HAP-1 (cell line): ENCODE results near the gene DIP2C.
"Not testable (repeated sequence)": the region's sequence is repeated elsewhere in the genome, so short reads cannot be mapped to it uniquely, and the experiment has no call there.

Experiments
- DNase-seq, 2 experiments: peaks; one replicate each; pipeline ENCODE4 v3.0.0-alpha.2; 2016 to 2020; ENCODE audit warnings: low spot score in 2 of 2
- H3K27me3 ChIP-seq: fragments of 250-450 bp; sonication (Bioruptor Pico); 2 replicates; pipeline ENCODE4 v1.5.1; 2020; ENCODE audit warnings: low read depth, mild to moderate bottlenecking, moderate library complexity
- H3K36me3 ChIP-seq: fragments of 250-450 bp; sonication (Bioruptor Pico); replicated peaks from 2 replicates; pipeline ENCODE4 v1.5.1; 2020; ENCODE audit warnings: mild to moderate bottlenecking
- H3K4me1 ChIP-seq: fragments of 250-450 bp; sonication (Bioruptor Pico); 2 replicates; pipeline ENCODE4 v1.5.1; 2020; ENCODE audit warnings: mild to moderate bottlenecking
- H3K4me3 ChIP-seq: fragments of 250-450 bp; sonication (Bioruptor Pico); 2 replicates; pipeline ENCODE4 v1.5.1; 2020; ENCODE audit warnings: mild to moderate bottlenecking, moderate library complexity
- H3K9me3 ChIP-seq: fragments of 250-450 bp; sonication (Bioruptor Pico); 2 replicates; pipeline ENCODE4 v1.5.1; 2020; ENCODE audit warnings: mild to moderate bottlenecking, moderate library complexity
- in situ Hi-C: fragments of 300-500 bp; cut with MboI; formaldehyde crosslinking; loops from 3 replicates; pipeline ENCODE4 v1.14.3; 2020; ENCODE audit warnings: low sequenced_read_pairs, inconsistent platforms, mixed read lengths

Gene DIP2C

DNA sequence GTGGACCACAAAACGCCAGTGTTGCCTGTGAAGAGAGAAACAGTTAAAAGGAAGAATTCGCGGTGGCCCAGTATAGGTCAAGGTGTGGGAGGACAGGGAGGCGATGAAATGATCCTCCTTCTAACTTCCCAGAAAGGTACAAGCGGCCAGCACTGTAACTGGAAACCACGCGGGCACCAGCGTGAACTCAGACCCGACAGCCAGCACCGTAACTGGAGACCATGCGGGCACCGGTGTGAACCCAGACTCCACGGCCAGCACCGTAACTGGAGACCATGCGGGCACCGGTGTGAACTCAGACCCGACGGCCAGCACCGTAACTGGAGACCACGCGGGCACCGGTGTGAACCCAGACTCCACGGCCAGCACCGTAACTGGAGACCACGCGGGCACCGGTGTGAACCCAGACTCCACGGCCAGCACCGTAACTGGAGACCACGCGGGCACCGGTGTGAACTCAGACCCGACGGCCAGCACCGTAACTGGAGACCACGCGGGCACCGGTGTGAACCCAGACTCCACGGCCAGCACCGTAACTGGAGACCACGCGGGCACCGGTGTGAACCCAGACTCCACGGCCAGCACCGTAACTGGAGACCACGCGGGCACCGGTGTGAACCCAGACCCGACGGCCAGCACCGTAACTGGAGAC is 57.2 kb downstream of the DIP2C start:
- H3K27me3 ChIP-seq, DNase-seq, H3K4me1 ChIP-seq, H3K9me3 ChIP-seq, H3K4me3 ChIP-seq, in situ Hi-C loops, H3K36me3 ChIP-seq: not testable (repeated sequence)

DNA sequence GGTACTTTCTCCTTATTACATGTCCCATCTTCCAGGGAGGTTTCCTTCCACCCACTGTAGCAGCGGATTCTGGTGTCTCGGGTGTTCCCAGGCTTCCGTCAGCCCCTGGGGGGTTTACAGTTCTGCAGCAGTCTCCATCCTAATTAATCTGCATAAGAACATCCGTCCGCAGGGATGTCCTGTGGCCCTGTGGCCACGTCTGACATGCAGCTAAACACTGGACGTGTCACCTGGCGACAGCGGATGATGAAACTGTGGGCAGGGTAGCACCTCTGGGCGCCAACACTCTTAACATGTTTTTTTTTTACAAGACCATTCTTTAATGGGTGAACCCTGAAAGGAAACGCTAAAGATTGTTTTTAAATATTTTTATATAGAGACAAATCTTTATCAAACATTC is 58.2 kb downstream of the DIP2C start:
- in situ Hi-C loops: no loop called here
- no peak for DNase-seq

DNA sequence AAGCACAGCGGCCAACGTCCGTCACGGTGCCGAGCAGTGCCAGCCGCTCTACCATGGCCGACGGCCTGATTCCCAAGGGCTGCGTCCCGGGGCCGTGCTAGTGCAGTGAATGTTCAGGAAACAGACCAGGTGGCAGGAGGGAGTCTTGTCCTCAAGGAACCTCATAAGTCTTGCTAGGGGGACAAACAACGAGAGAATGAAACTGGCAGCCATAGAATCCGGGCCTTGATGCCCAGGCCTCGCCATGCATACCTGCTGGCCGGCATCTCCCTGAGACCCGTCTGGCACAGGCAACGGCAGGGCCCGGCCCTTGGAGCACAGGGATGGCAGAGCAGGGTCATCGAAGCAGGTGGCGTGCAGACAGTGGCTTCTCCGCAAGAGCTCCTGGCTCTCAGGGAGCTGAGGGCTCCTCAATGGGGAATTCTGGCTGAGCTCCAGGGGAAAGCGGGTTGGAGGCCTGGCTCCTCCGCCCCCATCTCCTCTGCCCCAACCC is 58.8 kb downstream of the DIP2C start:
- H3K9me3 ChIP-seq: no peaks in the 10 kb centered on the region
- no peak overlapping the region for H3K4me3 ChIP-seq
- in situ Hi-C loops: no loop called here
- H3K36me3 ChIP-seq: no peaks in the 10 kb centered on the region
- DNase-seq: no peak
- H3K27me3 ChIP-seq: no peaks in the 10 kb centered on the region
- H3K4me1 ChIP-seq: no peaks in the 10 kb centered on the region

More for the DNA sequence above, 58.2 kb downstream of the DIP2C start:
- no peaks in the 10 kb centered on the region for H3K27me3 ChIP-seq
- H3K4me3 ChIP-seq: no peak overlapping the region
- H3K36me3 ChIP-seq: no peaks in the 10 kb centered on the region
- H3K4me1 ChIP-seq: no peaks in the 10 kb centered on the region
- no peaks in the 10 kb centered on the region for H3K9me3 ChIP-seq

DNA sequence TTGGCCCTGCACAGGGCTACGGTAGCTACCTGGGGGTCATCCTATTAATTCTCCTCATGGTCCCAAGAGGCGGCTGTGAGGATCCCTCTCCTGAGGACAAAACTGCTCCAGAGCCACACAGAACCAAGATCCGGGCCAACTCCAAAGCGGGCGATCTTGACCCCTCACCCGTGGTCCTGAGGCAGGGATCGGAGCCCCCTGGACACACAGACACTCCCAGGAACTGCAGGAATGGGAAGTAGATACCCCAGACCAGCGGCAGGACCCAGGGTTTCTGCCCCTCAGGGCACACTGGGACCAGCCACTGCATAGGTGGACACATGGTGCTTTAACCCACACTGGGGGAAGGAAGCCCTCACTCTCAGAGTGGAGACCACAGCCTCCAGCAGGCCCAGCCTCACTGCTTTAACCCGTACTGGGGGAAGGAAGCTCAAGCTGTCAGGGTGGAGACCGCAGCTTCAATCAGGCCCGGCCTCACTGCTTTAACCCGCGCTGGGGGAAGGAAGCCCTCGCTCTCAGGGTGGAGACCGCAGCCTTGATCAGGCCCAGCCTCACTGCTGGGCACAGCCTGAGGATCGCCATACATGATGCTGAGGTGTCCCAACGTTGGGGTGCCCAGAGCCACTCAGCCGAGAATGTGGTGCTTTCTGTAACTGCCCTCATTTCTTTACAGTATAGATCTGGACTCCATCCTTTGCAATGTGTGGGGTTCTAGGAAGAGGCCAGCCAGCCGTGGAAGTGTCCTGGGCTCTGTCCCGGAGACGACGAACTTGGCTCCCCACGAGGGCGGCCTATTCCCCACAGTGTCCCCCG is 60.1 kb downstream of the DIP2C start:
- H3K27me3 ChIP-seq: no peaks in the 10 kb centered on the region
- DNase-seq: no peak
- H3K4me1 ChIP-seq: no peaks in the 10 kb centered on the region
- no peaks in the 10 kb centered on the region for H3K36me3 ChIP-seq
- H3K9me3 ChIP-seq: no peaks in the 10 kb centered on the region
- in situ Hi-C loops: no loop called here
- H3K4me3 ChIP-seq: no peak overlapping the region

DNA sequence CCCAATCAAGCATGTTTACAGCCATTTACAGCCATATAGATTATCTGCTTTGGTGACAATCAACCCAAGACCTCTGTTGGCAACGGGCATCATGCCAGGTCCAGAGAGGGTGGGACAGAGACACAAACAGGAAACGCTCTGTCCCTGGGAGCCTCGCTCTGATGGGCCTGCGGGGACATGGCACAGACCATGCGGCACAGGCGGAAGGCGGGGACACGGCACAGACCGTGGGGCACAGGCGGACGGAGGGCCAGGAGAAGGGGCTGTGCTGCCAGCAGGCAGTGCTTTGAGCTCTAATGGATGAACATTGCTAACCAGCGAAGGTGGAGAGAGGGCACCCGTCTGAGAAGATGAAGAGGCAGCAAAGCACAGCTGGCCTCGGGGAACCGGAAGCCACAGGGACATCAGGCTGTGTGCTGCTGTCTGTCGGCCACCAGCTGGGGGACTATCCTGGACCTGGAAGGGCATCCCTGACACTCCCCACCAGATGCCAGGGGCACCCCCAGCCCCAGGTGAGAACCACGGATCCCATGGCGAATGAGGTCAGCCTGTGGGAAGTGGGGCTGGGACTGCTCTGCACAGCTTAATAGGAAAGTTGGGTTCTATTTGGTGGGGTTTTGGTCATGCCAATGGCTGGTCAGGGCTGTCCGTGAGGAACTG is 61.0 kb downstream of the DIP2C start:
- Histone ChIP-seq H3K27me3 (no peaks in the 10 kb centered on the region), H3K36me3 (no peaks in the 10 kb centered on the region), H3K4me1 (no peaks in the 10 kb centered on the region), H3K9me3 (no peaks in the 10 kb centered on the region), H3K4me3 (no peak overlapping the region)
- DNase-seq: no peak
- in situ Hi-C loops: no loop called here

DNA sequence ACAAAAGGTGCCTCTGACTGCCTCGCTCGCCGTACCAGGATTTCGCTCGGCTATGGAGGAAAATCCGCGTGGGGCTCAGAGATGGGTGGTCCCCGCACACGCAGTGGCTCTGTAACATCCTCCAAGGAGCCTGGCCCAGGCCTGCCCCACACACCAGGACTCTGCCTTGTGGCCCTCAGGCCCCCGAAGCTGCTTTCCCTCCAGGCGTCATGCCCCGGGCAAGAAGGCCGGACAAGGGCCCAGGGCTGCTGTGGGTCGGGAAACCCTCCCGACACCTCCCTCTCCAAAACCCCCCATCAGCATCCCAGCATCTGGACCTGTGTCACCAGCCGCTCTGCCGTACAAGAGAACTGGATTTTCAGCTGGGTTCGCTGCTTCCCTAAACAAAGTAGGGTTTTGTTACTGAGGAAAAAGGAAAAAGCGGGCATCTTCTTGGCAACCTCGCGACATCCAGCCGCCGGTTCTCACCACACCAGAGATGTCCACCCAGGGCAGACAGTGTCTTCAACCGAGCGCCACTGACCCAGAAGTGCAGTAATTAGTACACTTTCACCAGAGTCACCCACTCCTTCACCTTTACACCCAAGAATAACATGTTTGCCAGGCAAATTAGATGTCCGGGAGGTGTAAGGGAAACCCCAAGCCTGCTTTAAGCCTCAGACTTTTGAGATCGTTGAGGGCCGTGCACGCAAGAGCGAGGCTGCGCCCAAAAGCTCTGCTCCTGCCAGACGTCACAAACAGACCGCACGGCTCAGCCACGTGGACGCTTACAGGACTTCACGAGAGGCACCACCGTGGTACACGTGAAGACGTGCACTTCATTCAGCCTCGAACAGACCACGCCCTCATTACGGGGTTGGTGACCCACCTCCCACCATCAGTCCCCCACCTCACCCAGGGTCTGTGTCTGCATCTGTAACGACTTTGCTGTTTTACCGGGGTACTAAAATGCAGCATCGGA is 62.2 kb downstream of the DIP2C start:
- H3K4me3 ChIP-seq: no peak overlapping the region
- H3K9me3 ChIP-seq: no peaks in the 10 kb centered on the region
- no peaks in the 10 kb centered on the region for H3K27me3 ChIP-seq
- H3K36me3 ChIP-seq: no peaks in the 10 kb centered on the region
- in situ Hi-C loops: no loop called here
- no peaks in the 10 kb centered on the region for H3K4me1 ChIP-seq
- no peak for DNase-seq

DNA sequence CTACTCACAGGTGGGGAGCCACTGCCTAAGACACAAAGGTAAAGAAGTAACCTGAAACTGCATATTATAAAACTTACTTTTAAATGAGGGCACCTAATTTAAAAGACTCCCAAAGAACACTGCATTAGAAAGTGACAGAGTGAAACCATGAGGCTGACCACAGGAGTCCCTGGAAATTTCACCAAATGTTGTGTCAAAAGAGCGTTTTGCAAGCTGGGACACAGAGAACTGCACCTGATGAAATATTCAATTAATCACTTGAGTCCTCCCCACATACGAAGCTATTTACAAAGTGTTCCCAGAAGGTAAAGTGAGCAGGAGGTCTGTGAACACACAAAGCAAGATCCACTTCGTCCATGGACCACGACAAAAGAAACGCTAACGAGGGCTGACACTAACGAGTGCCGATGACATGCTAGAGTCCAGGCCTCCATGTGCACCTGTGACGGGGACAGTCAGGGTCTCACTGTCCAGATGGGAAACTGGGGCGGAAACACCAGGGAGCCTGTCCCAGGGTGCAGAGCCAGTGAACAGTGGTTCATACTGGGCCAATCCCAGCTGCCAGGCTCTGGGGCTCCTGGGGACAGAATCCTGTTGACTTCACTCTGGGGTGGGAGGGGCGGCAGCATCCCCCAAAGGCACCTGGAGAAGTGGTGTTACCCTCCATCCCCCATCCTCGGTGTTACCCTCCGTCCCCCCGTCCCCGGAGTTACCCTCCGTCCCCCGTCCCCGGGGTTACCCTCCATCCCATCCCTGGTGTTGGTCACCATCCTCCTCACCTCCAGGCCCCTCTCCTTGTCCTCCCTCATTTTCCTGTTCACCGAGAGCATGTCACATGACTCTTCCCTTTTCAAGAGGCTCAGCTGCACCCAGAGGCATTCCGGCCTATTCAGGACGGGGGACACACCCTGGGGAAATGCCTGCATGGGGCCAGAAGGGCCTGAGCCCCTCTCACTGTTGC is 63.4 kb downstream of the DIP2C start:
- no peaks in the 10 kb centered on the region for H3K4me1 ChIP-seq
- H3K4me3 ChIP-seq: no peak overlapping the region

DNA sequence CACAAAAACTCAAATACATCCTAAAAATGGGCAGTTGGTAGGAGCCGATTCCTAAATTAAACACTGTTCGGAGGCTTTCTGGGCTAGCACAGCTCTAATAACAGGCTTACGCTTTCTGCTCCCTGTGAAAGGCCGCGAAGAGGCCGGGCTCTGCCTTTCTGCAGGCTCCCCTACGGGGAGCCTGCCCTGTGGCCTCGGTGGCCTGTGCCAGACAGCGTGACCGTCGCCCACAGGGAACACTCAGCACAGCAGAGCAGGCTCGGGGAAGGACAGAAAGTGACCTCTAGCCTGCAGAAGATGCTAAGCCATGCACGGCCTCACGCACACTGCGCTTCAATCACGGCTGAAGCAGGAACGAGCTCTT is 64.2 kb downstream of the DIP2C start:
- Histone ChIP-seq H3K9me3 (no peaks in the 10 kb centered on the region), H3K4me3 (no peak overlapping the region), H3K4me1 (no peaks in the 10 kb centered on the region), H3K27me3 (no peaks in the 10 kb centered on the region), H3K36me3 (no peaks in the 10 kb centered on the region)
- DNase-seq: no peak
- in situ Hi-C loops: no loop called here

More for the DNA sequence above, 63.4 kb downstream of the DIP2C start:
- in situ Hi-C loops: no loop called here
- H3K36me3 ChIP-seq: no peaks in the 10 kb centered on the region
- no peak for DNase-seq
- H3K27me3 ChIP-seq: no peaks in the 10 kb centered on the region
- H3K9me3 ChIP-seq: no peaks in the 10 kb centered on the region

DNA sequence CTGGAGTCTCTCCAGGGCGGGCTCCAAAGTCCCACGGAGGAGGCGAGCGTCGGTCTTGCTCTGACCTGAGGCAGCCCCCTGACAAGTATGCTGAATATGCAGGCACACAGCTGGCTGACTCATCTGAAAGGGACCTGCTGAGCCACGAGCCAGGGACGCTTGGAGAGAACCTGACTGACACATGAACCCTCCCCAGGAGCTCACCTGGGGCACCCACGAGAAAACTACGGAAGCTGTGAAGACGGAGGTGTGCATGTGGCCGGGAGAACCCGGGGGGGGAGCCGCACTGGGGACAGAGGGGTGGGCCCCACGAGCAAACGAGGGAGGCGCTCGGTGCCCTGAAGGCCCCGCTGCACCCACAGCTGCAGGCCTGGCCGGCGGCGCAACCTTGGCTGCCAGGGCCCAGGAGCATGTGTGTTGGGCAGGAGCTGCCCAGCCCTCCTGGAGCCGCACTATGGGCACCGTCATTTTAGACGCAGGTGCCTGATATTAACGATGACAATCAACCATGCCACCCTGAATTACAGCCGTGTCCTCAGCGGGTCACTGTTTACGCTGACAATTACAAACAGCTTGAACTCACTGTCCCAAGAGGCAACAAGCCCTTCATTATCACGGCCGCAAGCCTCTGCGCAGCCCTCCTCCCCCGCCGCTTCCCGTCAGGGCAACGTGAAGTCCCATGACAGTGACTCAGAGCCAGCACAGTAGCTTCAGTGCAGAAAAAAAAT is 64.7 kb downstream of the DIP2C start:
- Histone ChIP-seq H3K36me3 (no peaks in the 10 kb centered on the region), H3K9me3 (no peaks in the 10 kb centered on the region), H3K4me3 (no peak overlapping the region), H3K27me3 (no peaks in the 10 kb centered on the region), H3K4me1 (no peaks in the 10 kb centered on the region)
- in situ Hi-C loops: no loop called here
- DNase-seq: no peak

DNA sequence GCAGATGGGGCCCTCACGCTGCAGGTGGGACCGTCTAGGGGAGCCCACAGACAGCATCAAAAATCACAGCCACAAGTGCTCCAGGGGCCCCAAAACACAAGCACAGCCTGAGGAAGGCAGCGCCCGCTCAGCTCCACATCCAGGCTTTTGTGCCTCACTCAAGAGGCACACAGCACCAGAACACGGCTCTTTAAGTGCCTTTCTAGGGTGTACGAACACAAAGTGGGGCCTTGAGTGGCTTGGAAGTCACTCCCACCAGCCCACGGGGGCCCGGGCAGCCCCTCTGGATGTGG is 65.2 kb downstream of the DIP2C start:
- H3K27me3 ChIP-seq: no peaks in the 10 kb centered on the region
- no peaks in the 10 kb centered on the region for H3K4me1 ChIP-seq
- H3K9me3 ChIP-seq: no peaks in the 10 kb centered on the region
- in situ Hi-C loops: no loop called here
- no peak for DNase-seq
- H3K36me3 ChIP-seq: no peaks in the 10 kb centered on the region
- H3K4me3 ChIP-seq: no peak overlapping the region

DNA sequence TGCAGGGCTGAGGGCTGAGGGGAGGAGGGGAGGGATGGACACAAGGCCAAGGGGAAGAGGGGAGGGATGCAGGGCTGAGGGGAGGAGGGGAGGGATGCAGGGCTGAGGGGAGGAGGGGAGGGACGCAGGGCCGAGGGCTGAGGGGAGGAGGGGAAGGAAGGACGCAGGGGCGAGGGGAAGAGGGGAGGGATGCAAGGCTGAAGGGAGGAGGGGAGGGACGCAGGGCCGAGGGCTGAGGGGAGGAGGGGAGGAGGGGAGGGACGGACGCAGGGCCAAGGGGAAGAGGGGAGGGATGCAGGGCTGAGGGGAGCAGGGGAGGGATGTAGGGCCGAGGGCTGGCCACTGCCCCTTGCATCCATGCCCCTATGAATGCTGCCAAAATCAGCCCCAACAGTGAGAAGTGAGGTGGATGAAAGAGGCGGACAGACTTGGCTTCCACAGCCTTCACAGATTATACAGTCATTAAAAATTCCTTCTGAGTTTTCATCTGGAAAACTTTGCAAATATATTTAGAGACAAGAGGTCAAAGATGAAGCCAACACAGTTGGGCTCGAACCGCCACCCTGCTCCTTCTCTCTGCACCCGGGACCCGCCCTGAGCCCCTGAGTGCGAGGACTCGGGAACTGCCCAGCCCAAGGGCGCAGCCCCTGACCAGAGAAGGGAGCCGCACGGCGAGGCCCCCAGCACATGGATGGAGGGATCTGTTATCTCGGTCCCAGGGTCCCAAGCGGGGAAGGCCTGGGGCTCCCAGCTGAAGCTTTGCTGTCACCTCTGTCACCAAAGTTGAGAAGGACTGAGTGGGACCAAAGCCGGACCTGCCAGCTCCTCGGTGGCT is 65.8 kb downstream of the DIP2C start:
- Histone ChIP-seq H3K36me3 (no peaks in the 10 kb centered on the region), H3K4me3 (no peak overlapping the region), H3K9me3 (no peaks in the 10 kb centered on the region), H3K4me1 (no peaks in the 10 kb centered on the region), H3K27me3 (no peaks in the 10 kb centered on the region)
- no peak for DNase-seq
- in situ Hi-C loops: no loop called here

DNA sequence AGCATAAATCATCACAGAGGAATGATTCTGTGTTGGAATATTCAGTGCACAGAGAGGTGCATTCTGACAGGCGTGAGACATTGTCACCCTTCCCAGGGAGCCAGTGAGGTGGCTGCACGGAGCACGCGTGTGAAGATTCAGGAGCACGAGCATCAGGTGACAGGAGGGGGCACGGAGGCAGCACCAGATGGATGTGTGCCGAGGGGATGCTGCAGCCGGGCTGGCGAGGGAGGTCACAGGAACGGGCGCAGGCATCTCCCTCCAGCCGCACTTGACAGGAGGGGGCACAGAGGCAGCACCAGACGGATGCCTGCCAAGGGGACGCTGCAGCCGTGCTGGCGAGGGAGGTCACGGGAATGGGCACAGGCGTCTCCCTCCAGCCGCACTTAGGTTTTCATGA is 66.5 kb downstream of the DIP2C start:
- Histone ChIP-seq H3K4me3 (no peak overlapping the region), H3K36me3 (no peaks in the 10 kb centered on the region), H3K4me1 (no peaks in the 10 kb centered on the region), H3K27me3 (no peaks in the 10 kb centered on the region), H3K9me3 (no peaks in the 10 kb centered on the region)
- in situ Hi-C loops: no loop called here
- DNase-seq: no peak
